Fibroblast of lung (primary cell): ENCODE results near the gene SIK2. TPM values are rescaled to one million over a fixed set of nuclear protein-coding genes. Genes with fewer than 3 reads are reported as not detected.

Source experiments
- polyA plus RNA-seq, 2 donors: library from polyadenylated mRNA; depleted of rRNA in 1 of 2; stranded (reverse) in 1 of 2; unstranded in 1 of 2; fragments of >200 nt; gene quantifications; 2 replicates each; pipeline ENCODE4 v1.2.1, GENCODE V29; 2011 to 2012; ENCODE audit warnings: missing spikeins in 1 of 2
- total RNA-seq: library from RNA; depleted of rRNA; stranded (reverse); fragments of >200 nt; gene quantifications from 2 replicates; pipeline ENCODE4 v1.2.1, GENCODE V29; 2014

Gene SIK2
- total and polyA plus RNA-seq, 2 donors (not counting 1 experiment from before 2014, with no cell fraction given) = 16.3 to 19.3 TPM

Other genes starting within 250 kb of the SIK2 start
- 0.17 TPM in 1 of 2 replicates, not detected in the other for gene POU2AF1, start 223.2 kb upstream of the SIK2 start, total RNA-seq
- gene POU2AF1, start 223.2 kb upstream of the SIK2 start, polyA plus RNA-seq = not detected in 2 replicates
- gene BTG4, start 90.1 kb upstream of the SIK2 start, total RNA-seq = under 0.01 and 0.33 TPM in 2 replicates
- gene BTG4, start 90.1 kb upstream of the SIK2 start, polyA plus RNA-seq = 0.08 and 0.09 TPM in 2 replicates
- not detected in 2 replicates for gene HOATZ, start 87.7 kb upstream of the SIK2 start, total RNA-seq
- not detected in 2 replicates for gene HOATZ, start 87.7 kb upstream of the SIK2 start, polyA plus RNA-seq
- 55.7 and 117 TPM in 2 replicates for gene LAYN, start 61.7 kb upstream of the SIK2 start, total RNA-seq
- gene LAYN, start 61.7 kb upstream of the SIK2 start, polyA plus RNA-seq = 94.0 and 140 TPM in 2 replicates
- gene PPP2R1B, start 163.9 kb downstream of the SIK2 start, total RNA-seq = 20.8 and 43.1 TPM in 2 replicates
- 35.8 and 40.3 TPM in 2 replicates for gene PPP2R1B, start 163.9 kb downstream of the SIK2 start, polyA plus RNA-seq